Measurements from ENCODE around the gene PROSER3.

GRCh38 chr19:35714601-35715354 is 43.2 kb upstream of the PROSER3 start:
- TF ChIP-seq MXI1 (conservative IDR thresholded peaks at IDR 0.05; ENCODE audit: poor library complexity, severe bottlenecking), result no peak
- no peak for TF ChIP-seq EZH2 (IDR thresholded peaks at IDR 0.05; ENCODE audit: borderline replicate concordance, insufficient read depth, low read length, poor library complexity, severe bottlenecking)
- no peak for TF ChIP-seq POLR2AphosphoS5 (IDR thresholded peaks at IDR 0.05)
- TF ChIP-seq CTCF (IDR thresholded peaks at IDR 0.05; ENCODE audit: poor library complexity, severe bottlenecking), result peak; percentile 19
- TF ChIP-seq SMC3 (conservative IDR thresholded peaks at IDR 0.05; ENCODE audit: poor library complexity), result no peak
- no peak for TF ChIP-seq REST (IDR thresholded peaks at IDR 0.05; ENCODE audit: borderline replicate concordance)
